Omental fat pad (tissue), 4 donors: ENCODE data around the gene SRXN1. TPM values are rescaled to one million over a fixed set of nuclear protein-coding genes. Genes with fewer than 3 reads are reported as not detected.
A peak's percentile ranks its signal among the peaks of the same experiment; 100 is the strongest.

Source experiments
- ATAC-seq: fragments of 150-250 bp; one replicate; pipeline ENCODE4 v1.9.1; 2016; ENCODE audit warnings: mild to moderate bottlenecking, moderate library complexity; ENCODE audit not compliant: low FRiP score
- DNase-seq: peaks from one replicate; pipeline ENCODE4 v3.0.0-alpha.2; 2019; ENCODE audit warnings: low spot score
- total RNA-seq, 4 donors: library from RNA; depleted of rRNA; stranded (reverse); fragments of >200 nt; gene quantifications; one replicate each; pipeline ENCODE4 v1.1.0, GENCODE V29; 2016
- TF ChIP-seq, protein P1 (sequence below), 3 donors: fragments of 450-650 bp; IDR thresholded peaks; one replicate each; pipeline ENCODE4 v1.5.1; 2016 to 2017; ENCODE audit warnings: antibody characterized with exemption in 3 of 3, mild to moderate bottlenecking in 3 of 3, moderate library complexity in 2 of 3

Gene SRXN1
- total RNA-seq, 4 donors from 2014 or later: 43.4 to 62.4 (median 48.5) TPM

DNA sequence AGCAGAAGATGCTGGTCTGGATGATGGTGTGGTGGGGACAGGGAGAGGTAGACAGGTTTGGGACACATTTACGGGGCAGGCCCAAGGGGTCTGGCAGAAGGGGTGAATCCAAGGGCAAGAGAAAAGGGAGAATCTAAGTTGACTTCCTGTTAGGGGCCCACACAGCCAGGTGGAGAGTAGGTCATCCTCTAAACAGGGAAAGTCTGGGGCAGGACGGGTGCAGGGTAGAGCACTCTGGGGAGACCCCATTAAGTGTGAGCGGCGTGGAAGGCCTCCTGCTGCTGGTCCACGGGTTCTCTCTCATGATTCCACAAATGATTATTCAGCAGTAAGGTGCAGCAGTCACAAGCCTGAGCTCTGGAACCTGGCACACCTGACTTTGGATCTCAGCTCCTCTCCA, 2.7 kb downstream of the SRXN1 start:
- TF ChIP-seq, protein P1, sequence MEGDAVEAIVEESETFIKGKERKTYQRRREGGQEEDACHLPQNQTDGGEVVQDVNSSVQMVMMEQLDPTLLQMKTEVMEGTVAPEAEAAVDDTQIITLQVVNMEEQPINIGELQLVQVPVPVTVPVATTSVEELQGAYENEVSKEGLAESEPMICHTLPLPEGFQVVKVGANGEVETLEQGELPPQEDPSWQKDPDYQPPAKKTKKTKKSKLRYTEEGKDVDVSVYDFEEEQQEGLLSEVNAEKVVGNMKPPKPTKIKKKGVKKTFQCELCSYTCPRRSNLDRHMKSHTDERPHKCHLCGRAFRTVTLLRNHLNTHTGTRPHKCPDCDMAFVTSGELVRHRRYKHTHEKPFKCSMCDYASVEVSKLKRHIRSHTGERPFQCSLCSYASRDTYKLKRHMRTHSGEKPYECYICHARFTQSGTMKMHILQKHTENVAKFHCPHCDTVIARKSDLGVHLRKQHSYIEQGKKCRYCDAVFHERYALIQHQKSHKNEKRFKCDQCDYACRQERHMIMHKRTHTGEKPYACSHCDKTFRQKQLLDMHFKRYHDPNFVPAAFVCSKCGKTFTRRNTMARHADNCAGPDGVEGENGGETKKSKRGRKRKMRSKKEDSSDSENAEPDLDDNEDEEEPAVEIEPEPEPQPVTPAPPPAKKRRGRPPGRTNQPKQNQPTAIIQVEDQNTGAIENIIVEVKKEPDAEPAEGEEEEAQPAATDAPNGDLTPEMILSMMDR (IDR thresholded peaks at IDR 0.05): no peak
- ATAC-seq (no peak), DNase-seq (no peak)

DNA sequence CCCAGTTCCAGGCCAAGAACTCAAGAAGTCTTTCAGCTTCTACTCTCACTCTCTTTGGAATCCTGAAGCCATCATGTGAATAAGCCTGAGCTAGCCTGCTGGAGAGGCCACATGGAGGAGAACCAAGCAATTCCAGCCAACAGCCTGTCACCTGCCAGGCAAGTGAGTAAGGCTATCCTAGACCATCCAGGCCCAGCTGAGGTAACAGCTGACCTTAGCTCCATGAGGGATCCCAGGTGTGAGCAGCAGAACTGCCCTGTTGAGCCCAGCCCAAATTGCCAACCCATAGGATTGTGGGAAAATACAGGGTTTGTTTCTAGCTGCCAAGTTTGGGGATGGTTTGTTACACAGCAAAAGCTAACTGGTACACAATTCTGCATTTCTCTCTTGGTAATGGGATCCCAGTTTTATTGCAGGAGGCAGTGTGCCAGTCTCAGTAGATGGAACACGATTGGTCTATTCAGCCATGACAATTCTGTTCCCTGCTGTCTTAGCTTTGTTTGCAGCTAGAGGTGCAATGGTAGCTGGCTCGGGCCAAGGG, 5.5 kb downstream of the SRXN1 start:
- ATAC-seq (no peak), DNase-seq (no peak)
- TF ChIP-seq, protein P1 (IDR thresholded peaks at IDR 0.05): no peak

DNA sequence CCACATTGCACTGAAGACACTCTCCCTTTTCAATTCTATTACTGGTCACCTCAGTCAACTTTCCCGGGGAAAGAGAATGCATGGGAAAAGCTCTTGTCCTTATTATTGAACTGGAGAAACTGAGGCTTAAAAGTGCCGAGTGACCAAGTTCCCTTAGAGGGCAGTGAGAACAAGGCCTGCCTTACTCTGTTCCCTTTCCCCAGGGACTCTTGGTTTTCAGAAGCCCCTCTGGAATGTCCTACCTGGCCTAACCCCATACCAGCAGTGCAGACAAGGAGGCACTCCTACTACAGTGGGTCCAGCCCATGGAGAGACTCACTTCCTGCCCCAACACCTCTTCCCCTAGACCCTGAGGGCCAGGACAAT, 6.1 kb downstream of the SRXN1 start:
- DNase-seq (no peak), ATAC-seq (no peak)
- TF ChIP-seq, protein P1 (IDR thresholded peaks at IDR 0.05): no peak

DNA sequence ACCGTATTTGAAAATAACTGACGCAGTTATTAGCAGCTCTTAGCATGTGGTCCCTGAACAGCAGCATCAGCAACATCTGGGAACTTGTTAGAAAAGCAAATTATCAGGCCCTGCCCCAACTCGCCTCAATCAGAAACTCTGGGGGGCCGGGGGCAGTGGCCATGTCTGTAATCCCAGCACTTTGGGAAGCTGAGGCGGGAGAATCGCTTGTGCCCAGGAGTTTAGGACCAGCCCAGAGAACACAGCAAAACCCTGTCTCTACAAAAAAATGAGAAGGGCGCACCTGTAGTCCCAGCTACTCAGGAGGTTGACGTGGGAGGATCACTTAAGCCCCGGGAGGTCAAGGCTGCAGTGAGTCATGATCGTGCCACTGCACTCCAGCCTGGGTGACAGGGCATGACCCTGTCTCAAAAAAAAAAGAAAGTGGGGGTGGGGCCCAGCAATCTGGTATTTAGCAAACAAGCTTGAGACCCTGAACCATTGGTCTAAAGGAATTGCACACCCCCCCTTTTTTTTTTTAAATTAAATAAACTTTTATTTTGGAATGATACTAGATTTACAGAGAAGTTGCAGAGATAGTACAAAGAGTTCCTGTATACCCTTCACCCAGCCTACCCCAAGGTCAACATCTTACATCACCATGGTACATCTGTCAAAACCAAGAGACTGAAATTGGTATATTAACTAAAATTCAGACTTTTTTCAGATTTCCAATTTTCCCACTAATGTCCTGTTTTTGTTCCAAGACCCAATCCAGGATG, 6.7 kb downstream of the SRXN1 start:
- DNase-seq: no peak
- ATAC-seq: no peak
- TF ChIP-seq, protein P1 (IDR thresholded peaks at IDR 0.05): no peak

DNA sequence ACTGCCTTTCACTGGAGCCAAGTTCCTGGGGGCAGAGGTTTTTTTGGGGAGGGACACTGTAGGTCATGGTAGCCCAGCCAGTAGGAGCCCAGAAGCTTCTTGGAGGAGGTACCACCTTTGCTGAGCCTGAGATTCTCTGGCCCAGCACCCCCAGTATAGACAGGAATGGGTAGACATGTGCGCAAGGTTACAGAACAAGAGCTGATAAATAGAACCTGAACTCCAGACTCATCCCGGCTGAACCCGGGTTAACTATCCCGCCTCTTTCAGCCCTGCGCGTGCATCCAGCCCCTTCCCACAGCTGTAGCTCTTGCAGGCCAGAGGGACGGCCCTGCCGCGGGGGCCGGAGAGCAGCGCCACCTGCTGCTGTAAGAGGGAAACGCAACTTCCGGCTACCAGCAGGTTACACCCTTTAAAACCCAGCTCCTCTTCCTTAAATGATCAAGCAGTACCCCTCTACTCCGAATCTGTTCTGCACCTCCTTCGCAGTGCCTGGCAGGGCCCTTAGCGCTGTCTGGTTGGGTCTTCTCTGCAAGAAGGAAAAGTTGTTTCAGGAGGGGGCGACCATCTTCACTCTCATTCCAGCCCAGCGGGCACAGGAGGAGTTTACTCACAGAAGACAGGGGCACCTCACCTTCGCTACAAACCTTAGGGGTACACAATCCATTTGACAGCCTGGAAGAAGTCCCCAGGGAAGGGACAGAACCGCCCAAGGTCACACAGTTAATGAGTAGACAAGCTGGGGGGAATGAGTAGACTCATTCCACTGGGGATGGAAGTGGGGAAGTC, 7.5 kb downstream of the SRXN1 start:
- DNase-seq: no peak
- peak; percentile 63 for ATAC-seq
- TF ChIP-seq, protein P1 (IDR thresholded peaks at IDR 0.05): peak in 1 of 3 donors; percentile 56

DNA sequence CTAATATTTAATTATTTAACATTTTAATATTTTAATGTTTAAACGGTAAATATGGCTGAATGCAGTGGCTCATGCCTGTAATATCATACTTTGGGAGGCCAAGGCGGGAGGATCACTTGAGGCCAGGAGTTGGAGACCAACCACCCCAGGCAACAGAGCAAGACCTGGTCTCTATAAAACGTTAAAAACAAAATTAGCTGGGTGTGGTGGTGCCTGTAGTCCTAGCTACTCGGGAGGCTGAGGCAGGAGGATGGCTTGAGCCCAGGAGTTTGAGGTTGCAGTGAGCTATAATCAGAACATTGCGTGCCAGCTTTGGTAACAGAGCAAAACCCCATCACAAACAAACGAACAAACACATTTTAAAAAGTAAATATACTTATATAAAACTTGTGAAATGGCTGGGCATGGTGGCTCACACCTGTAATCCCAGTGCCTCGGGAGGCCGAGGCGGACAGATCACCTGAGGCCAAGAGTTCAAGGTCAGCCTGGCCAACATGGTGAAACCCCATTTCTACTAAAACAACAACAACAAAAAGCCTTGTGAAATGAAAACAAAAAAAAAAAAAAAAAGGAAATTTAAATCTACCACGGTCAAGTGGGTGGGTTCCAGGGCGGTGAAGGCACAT, 8.2 kb downstream of the SRXN1 start:
- ATAC-seq (no peak), DNase-seq (no peak)
- TF ChIP-seq, protein P1 (IDR thresholded peaks at IDR 0.05): no peak
